SK-N-DZ (cell line): ENCODE measurements around the gene AIG1. TPM values are rescaled to one million over a fixed set of nuclear protein-coding genes. Genes with fewer than 3 reads are reported as not detected.
A peak's percentile ranks its signal among the peaks of the same experiment; 100 is the strongest.
"Not testable (repeated sequence)": the region's sequence is repeated elsewhere in the genome, so short reads cannot be mapped to it uniquely, and the experiment has no call there.

Experiments
- DNase-seq: peaks from one replicate; pipeline ENCODE4 v3.0.0-alpha.2; 2015; ENCODE audit warnings: low spot score
- polyA plus RNA-seq, 2 experiments: library from polyadenylated mRNA; depleted of rRNA; stranded (reverse); fragments of >200 nt; gene quantifications; 2 replicates each; pipeline ENCODE4 v1.2.3, GENCODE V29; 2014

Gene AIG1
- 25.9 and 29.2 TPM in 2 replicates for polyA plus RNA-seq (2014; cell fraction: cytosol; rRNA removed)
- 29.4 and 37.4 TPM in 2 replicates for polyA plus RNA-seq (2014; cell fraction: nucleus; rRNA removed)

GRCh38 chr6:143060806-143061596, at the start of gene AIG1:
Gene AIG1, plus strand, starts transcription at chr6:143060889. Its CDS starts 37 bp downstream, at chr6:143060926.
- peak; percentile 68 for DNase-seq

- no peak for DNase-seq
Observed at GRCh38 chr6:143014764-143015163, 45.9 kb upstream of the AIG1 start.

GRCh38 chr6:143015300-143015706, 45.4 kb upstream of the AIG1 start:
- no peak for DNase-seq

GRCh38 chr6:143018955-143019354, 41.7 kb upstream of the AIG1 start:
- DNase-seq = no peak

- DNase-seq = not testable (repeated sequence)
Observed at GRCh38 chr6:143020862-143021261, 39.8 kb upstream of the AIG1 start.

GRCh38 chr6:143021543-143021942, 39.1 kb upstream of the AIG1 start:
- DNase-seq = no peak

GRCh38 chr6:143022587-143022986, 38.1 kb upstream of the AIG1 start:
- no peak for DNase-seq

- DNase-seq = no peak
Observed at GRCh38 chr6:143023695-143024094, 37.0 kb upstream of the AIG1 start.

GRCh38 chr6:143024977-143025376, 35.7 kb upstream of the AIG1 start:
- DNase-seq = no peak

GRCh38 chr6:143026696-143027449, 33.8 kb upstream of the AIG1 start:
- peak; percentile 42 for DNase-seq

GRCh38 chr6:143034689-143035334, 25.9 kb upstream of the AIG1 start:
- DNase-seq = no peak

- no peak for DNase-seq
Observed at GRCh38 chr6:143037470-143037869, 23.2 kb upstream of the AIG1 start.

- DNase-seq = no peak
Observed at GRCh38 chr6:143038833-143039232, 21.9 kb upstream of the AIG1 start.

- no peak for DNase-seq
Observed at GRCh38 chr6:143039548-143039947, 21.1 kb upstream of the AIG1 start.

- no peak for DNase-seq
Observed at GRCh38 chr6:143040018-143040417, 20.7 kb upstream of the AIG1 start.

- not testable (repeated sequence) for DNase-seq
Observed at GRCh38 chr6:143044345-143044744, 16.3 kb upstream of the AIG1 start.

GRCh38 chr6:143049611-143050010, 11.1 kb upstream of the AIG1 start:
- DNase-seq = no peak

GRCh38 chr6:143050509-143050908, 10.2 kb upstream of the AIG1 start:
- no peak for DNase-seq

GRCh38 chr6:143052282-143052681, 8.4 kb upstream of the AIG1 start:
- DNase-seq = no peak

- DNase-seq = no peak
Observed at GRCh38 chr6:143053856-143054255, 6.8 kb upstream of the AIG1 start.

GRCh38 chr6:143054329-143054728, 6.4 kb upstream of the AIG1 start:
- no peak for DNase-seq

GRCh38 chr6:143055213-143055612, 5.5 kb upstream of the AIG1 start:
- no peak for DNase-seq
